HepG2 (cell line): ENCODE data around the gene SGMS1.

Experiments used
- CTCF ChIP-seq: sonication (generic); formaldehyde crosslinking; IDR thresholded peaks from 2 replicates; pipeline ENCODE4 v1.5.0; 2020; ENCODE audit warnings: mild to moderate bottlenecking, missing genetic modification reagents, moderate library complexity
- KDM1A ChIP-seq: IDR thresholded peaks from 2 replicates; pipeline ENCODE4 v1.6.1; 2016; ENCODE audit warnings: missing compliant biosample characterization
- SOX13 ChIP-seq, 3 experiments: fragments of 450-650 bp in 1 of 3; sonication (generic) in 1 of 3; formaldehyde crosslinking in 1 of 3; IDR thresholded peaks in 2 of 3; conservative IDR thresholded peaks in 1 of 3; 2 replicates each; pipeline versions ENCODE4 v1.5.0 to v1.6.1; 2016 to 2020; ENCODE audit warnings: antibody characterized with exemption in 1 of 3, mild to moderate bottlenecking in 1 of 3, missing compliant biosample characterization in 1 of 3, missing genetic modification reagents in 1 of 3, moderate library complexity in 1 of 3
- ZNF564 ChIP-seq: sonication (generic); formaldehyde crosslinking; IDR thresholded peaks from 2 replicates; pipeline ENCODE4 v1.8.1; 2023; ENCODE audit warnings: mild to moderate bottlenecking, missing genetic modification reagents

- TF ChIP-seq KDM1A (CRISPR knock-in tag) (no peak), ZNF564 (CRISPR knock-in tag) (no peak), CTCF (CRISPR knock-in tag) (no peak), SOX13 (IDR thresholded peaks at IDR 0.05) (no peak), SOX13 (CRISPR knock-in tag; conservative IDR thresholded peaks at IDR 0.05 in 1 of 2, IDR thresholded peaks at IDR 0.05 in 1 of 2) (no peak)
Observed at GRCh38 chr10:50416181-50416824, 207.5 kb downstream of the SGMS1 start.
